HL-60 (cell line): ENCODE results near the gene PRX.

Source experiments
- CTCF ChIP-seq: IDR thresholded peaks from one replicate; pipeline ENCODE4 v1.5.1; 2011; ENCODE audit warnings: low read length, control low read depth, inconsistent platforms; ENCODE audit not compliant: insufficient read depth
- POLR2AphosphoS5 ChIP-seq: IDR thresholded peaks from 2 replicates; pipeline ENCODE4 v1.6.1; 2012; ENCODE audit warnings: low read depth
- REST ChIP-seq: IDR thresholded peaks from 2 replicates; pipeline ENCODE4 v1.6.1; 2012; ENCODE audit warnings: low read depth; ENCODE audit not compliant: insufficient replicate concordance
- SPI1 ChIP-seq: IDR thresholded peaks from 2 replicates; pipeline ENCODE4 v1.6.1; 2012; ENCODE audit warnings: low read depth, mild to moderate bottlenecking, borderline replicate concordance

DNA sequence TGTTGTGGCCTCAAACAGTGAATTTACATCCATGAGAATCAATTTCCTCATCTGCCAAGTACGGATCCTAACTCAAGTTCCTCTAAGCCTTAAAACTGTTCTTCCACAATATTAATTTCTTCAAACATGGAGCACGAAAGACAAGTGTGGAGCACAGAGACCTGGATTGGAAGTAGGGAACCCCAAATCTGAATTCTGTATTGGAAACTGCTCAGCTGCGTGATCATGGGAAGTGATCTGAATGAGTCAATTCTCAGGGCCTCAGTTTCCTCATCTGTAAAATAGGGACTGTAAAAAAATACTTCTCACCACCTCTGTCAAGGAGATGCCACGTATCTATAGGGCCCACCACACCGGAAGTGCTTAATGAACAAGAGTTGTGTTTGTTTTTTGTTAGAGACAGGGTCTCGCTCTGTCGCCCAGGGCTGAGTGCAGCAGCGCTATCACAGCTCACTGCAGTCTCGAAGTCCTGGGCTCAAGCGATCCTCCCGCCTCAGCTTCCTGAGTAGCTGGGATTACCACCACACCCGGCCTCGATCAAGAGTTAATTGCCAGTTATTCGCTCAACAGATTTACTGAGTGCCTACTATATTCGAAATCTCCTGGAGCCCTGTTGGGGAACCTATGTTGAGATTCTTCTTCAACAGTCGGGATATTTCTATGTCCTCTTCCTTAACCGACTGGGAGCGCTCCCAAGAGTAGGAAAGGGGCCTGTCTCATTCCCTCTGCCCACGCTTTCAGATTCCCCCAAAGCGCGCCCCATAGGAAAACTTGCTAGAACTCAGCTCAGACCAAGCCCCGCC is 29.4 kb upstream of the PRX start:
- TF ChIP-seq REST = no peak
- TF ChIP-seq CTCF = no peak
- TF ChIP-seq SPI1 = no peak
- no peak for TF ChIP-seq POLR2AphosphoS5
